ENCODE data around the gene HAO1.
"Not testable (repeated sequence)": the region's sequence is repeated elsewhere in the genome, so short reads cannot be mapped to it uniquely, and the experiment has no call there.

HAO1 gene

GRCh38 chr20:7850775-7851490, 89.3 kb downstream of the HAO1 start:
- DNase-seq, result no peak

- DNase-seq, result no peak
Measured at GRCh38 chr20:7849675-7850074, 90.6 kb downstream of the HAO1 start.

GRCh38 chr20:7848351-7848750, 91.9 kb downstream of the HAO1 start:
- no peak for DNase-seq

GRCh38 chr20:7843613-7844012, 96.6 kb downstream of the HAO1 start:
- DNase-seq, result no peak

GRCh38 chr20:7841971-7842310, 98.3 kb downstream of the HAO1 start:
- no peak for DNase-seq

- no peak for DNase-seq
Measured at GRCh38 chr20:7841291-7841970, 98.8 kb downstream of the HAO1 start.

- no peak for DNase-seq
Measured at GRCh38 chr20:7836076-7836475, 104.2 kb downstream of the HAO1 start.

GRCh38 chr20:7834441-7834840, 105.8 kb downstream of the HAO1 start:
- not testable (repeated sequence) for DNase-seq

Data from CD4-positive, alpha-beta T cell treated with Interleukin-17A for 1 hour (primary cell).